GM06990 (cell line): Measurements from ENCODE around the gene LRRC75A.
A peak's percentile ranks its signal among the peaks of the same experiment; 100 is the strongest.
"Not testable (repeated sequence)": the region's sequence is repeated elsewhere in the genome, so short reads cannot be mapped to it uniquely, and the experiment has no call there.

ENCODE experiments used
- DNase-seq: peaks from one replicate; pipeline ENCODE4 v3.0.0-alpha.2; 2011; ENCODE audit not compliant: insufficient read length; ENCODE audit errors: extremely low read depth
- H3K27me3 ChIP-seq: replicated peaks from 2 replicates; pipeline ENCODE4 v1.6.0; 2011; ENCODE audit warnings: low read length; ENCODE audit not compliant: control insufficient read depth, insufficient read depth
- H3K36me3 ChIP-seq: 2 replicates; pipeline ENCODE4 v1.5.1; 2011; ENCODE audit warnings: low read length; ENCODE audit not compliant: control insufficient read depth, insufficient read depth
- H3K4me3 ChIP-seq: replicated peaks from 2 replicates; pipeline ENCODE4 v1.5.1; 2011; ENCODE audit warnings: low read depth, mild to moderate bottlenecking, control low read depth, low read length
- CTCF ChIP-seq: IDR thresholded peaks from 2 replicates; pipeline ENCODE4 v1.5.1; 2011; ENCODE audit warnings: low read length, control low read depth, mild to moderate bottlenecking, inconsistent platforms; ENCODE audit not compliant: insufficient read depth, poor library complexity, severe bottlenecking

Gene LRRC75A

GRCh38 chr17:16443511-16444257 is 48.3 kb downstream of the LRRC75A start:
- peaks cover 47% of the 10 kb centered on the region for H3K36me3 ChIP-seq

GRCh38 chr17:16442594-16443510 is 49.1 kb downstream of the LRRC75A start:
- no peaks in the 10 kb centered on the region for H3K27me3 ChIP-seq
- TF ChIP-seq CTCF: no peak
- peaks cover 45% of the 10 kb centered on the region for H3K36me3 ChIP-seq
- H3K4me3 ChIP-seq: no peak overlapping the region
- DNase-seq: no peak

More at GRCh38 chr17:16443511-16444257, 48.3 kb downstream of the LRRC75A start:
- Histone ChIP-seq H3K27me3 (no peaks in the 10 kb centered on the region), H3K4me3 (no peak overlapping the region)
- no peak for TF ChIP-seq CTCF
- DNase-seq: peak; percentile 63

GRCh38 chr17:16442141-16442540 is 49.9 kb downstream of the LRRC75A start:
- Histone ChIP-seq H3K4me3 (peak overlapping the region; percentile 97), H3K27me3 (no peaks in the 10 kb centered on the region), H3K36me3 (peaks cover 46% of the 10 kb centered on the region)
- no peak for DNase-seq
- no peak for TF ChIP-seq CTCF

GRCh38 chr17:16440901-16441629 is 50.9 kb downstream of the LRRC75A start:
- H3K4me3 ChIP-seq: peak overlapping the region; percentile 97
- TF ChIP-seq CTCF: no peak
- no peaks in the 10 kb centered on the region for H3K27me3 ChIP-seq
- H3K36me3 ChIP-seq: peaks cover 43% of the 10 kb centered on the region
- no peak for DNase-seq

- peaks cover 39% of the 10 kb centered on the region for H3K36me3 ChIP-seq
Observed at GRCh38 chr17:16440354-16440753, 51.6 kb downstream of the LRRC75A start.

More at GRCh38 chr17:16440354-16440753, 51.6 kb downstream of the LRRC75A start:
- DNase-seq, H3K27me3 ChIP-seq: not testable (repeated sequence)
- peak overlapping the region; percentile 97 for H3K4me3 ChIP-seq
